Brain microvascular endothelial cell (primary cell): ENCODE results near the gene LHX5.
A peak's percentile ranks its signal among the peaks of the same experiment; 100 is the strongest.

Experiments used
- DNase-seq: peaks from one replicate; pipeline ENCODE4 v3.0.0-alpha.2; 2020
- H3K27ac ChIP-seq: fragments of 250-450 bp; sonication (Bioruptor Pico); 2 replicates; pipeline ENCODE4 v1.5.1; 2020; ENCODE audit warnings: mild to moderate bottlenecking, moderate library complexity
- H3K27me3 ChIP-seq: fragments of 250-450 bp; sonication (Bioruptor Pico); replicated peaks from 2 replicates; pipeline ENCODE4 v1.5.1; 2020; ENCODE audit warnings: mild to moderate bottlenecking
- H3K36me3 ChIP-seq: fragments of 250-450 bp; sonication (Bioruptor Pico); replicated peaks from 2 replicates; pipeline ENCODE4 v1.5.1; 2020; ENCODE audit warnings: mild to moderate bottlenecking
- H3K4me3 ChIP-seq: 2 replicates; pipeline ENCODE4 v1.5.1; 2011; ENCODE audit warnings: low read depth, mild to moderate bottlenecking, control low read depth, low read length, moderate library complexity
- CTCF ChIP-seq: IDR thresholded peaks from 2 replicates; pipeline ENCODE4 v1.5.1; 2011; ENCODE audit warnings: low read depth, mild to moderate bottlenecking, moderate library complexity, low read length, control low read depth, inconsistent platforms; ENCODE audit errors: missing control alignments
- in situ Hi-C: cut with HindIII; loops from 2 replicates; pipeline ENCODE4 v1.10.0; 2017; ENCODE audit warnings: low sequenced_read_pairs, low pct_ligation_motif_present

LHX5 gene

DNA sequence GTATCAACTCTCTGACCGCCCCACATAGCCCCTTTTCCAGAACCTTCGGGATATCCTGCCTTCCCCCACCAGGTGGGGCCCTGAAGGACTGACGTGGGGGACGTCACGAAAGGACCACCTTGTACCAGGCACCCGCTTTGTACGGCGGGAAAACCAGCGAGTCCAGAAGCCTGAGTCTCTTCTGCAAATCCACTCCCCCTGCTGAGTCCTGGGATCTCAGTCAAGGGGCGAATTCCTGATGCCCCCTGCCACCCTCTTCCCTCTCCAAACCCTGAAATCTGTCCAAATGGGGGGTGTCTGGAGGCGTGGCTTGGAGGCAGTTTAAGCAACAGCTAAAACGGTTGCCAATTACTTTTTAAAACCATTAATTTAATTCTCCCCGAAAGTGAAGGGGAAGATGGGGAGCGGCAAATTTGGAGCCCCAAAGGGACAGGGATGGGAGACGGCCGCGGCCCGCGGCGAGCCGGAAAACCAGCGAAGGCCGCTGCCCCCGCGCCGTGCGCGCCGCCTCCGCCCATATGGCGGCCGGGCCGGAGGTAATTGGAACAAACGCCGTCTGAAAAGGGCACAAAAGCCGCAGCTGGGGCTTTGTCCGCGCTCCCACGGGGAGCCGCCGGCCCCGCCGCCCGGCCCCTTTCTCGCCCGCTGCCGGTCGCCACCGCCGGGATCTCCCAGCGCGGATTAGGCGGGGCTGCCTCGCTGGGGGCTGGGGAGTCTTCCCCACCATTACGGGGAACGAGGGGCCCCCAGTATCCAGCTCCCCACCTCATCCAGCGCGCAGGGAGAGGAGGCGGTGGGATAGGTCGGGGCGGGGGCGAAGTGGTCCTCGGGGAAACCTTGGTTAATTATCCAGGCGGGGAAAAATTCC, 6.6 kb downstream of the LHX5 start:
- no peak overlapping the region for H3K4me3 ChIP-seq
- no peak for DNase-seq
- no peaks in the 10 kb centered on the region for H3K36me3 ChIP-seq
- H3K27ac ChIP-seq: no peak overlapping the region
- H3K27me3 ChIP-seq: peaks cover 79% of the 10 kb centered on the region
- TF ChIP-seq CTCF: no peak
- in situ Hi-C loops: no loop called here

- DNase-seq: no peak
- Histone ChIP-seq H3K27me3 (peaks cover 73% of the 10 kb centered on the region), H3K4me3 (no peak overlapping the region), H3K36me3 (no peaks in the 10 kb centered on the region), H3K27ac (no peak overlapping the region)
- in situ Hi-C loops: no loop called here
- no peak for TF ChIP-seq CTCF
These were observed 7.3 kb downstream of the LHX5 start for GRCh38 chr12:113464452-113464775.

DNA sequence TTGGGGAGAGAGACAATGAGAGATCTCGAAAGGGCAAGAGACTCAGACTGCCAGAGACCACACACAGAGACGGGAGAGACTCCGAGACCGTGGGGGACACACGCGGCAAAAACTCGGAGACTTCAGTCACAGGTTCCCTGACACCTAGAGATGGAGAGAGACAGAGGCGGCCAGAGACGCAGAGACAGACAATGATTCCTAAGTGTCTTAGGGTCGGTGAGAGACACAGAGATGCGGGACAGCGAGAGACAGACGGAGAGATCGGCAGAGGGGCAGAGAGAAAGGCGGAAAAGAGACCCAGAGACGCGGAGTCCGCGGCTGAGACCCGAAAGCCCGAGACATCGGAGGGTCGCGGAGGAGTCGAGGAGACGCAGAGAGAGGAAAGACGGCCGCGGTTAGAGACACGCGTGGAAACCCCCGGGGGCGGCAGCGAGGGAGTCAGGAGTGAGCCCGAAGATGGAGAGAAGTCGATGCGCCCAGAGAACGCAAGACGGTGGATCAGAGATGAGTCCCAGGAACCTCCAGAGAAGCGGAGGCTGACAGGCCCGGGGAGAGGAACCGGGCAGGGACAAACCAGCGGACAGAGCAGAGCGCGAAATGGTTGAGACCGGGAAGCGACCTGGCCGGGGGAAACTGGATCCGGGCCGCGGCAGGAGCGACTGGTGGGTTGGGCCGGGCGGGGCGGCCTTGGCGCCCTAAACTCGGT, 7.8 kb downstream of the LHX5 start:
- Histone ChIP-seq H3K4me3 (no peak overlapping the region), H3K27me3 (peaks cover 70% of the 10 kb centered on the region), H3K27ac (no peak overlapping the region), H3K36me3 (no peaks in the 10 kb centered on the region)
- no peak for DNase-seq
- TF ChIP-seq CTCF: no peak
- in situ Hi-C loops: no loop called here

DNA sequence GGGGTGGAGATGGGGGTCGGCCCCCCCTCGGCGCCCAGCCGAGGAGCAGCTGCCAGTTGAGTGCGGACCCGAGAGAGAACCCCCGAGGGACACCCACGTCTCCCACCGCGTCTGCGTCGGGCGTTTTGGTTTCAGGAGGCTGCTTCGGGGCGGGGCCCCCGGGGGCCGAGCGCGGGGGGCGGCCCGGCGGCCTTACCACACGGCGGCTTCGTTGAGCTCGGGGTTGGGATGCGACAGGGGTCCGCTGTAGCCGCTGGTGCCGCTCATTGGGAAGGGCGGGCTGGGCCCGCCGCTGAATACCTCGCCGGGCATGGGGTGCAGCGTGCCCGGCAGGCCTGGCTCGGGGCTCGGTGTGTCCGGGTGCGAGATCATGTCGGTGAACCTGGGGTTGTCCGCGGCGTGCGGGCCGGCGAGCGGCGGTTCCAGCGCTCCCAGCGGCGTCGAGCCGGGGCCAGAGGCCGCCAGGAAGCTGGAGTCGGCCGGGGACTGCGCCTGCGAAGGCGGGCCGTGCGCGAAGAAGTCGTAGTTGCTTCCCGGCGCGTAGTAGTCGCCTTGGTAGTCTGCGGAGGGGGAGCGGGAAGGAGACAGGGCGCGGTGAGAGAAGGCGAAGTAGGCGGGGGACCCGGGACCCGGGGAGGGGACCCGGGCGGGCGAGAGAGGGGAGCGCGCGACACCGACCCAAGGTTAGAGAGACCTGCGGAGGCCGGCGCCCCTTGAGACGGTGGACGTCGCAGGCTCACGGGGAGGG, 8.5 kb downstream of the LHX5 start:
- TF ChIP-seq CTCF: no peak
- DNase-seq: no peak
- no peaks in the 10 kb centered on the region for H3K36me3 ChIP-seq
- in situ Hi-C loops: no loop called here
- H3K27ac ChIP-seq: no peak overlapping the region
- peaks cover 67% of the 10 kb centered on the region for H3K27me3 ChIP-seq
- no peak overlapping the region for H3K4me3 ChIP-seq

GRCh38 chr12:113462117-113462774, 9.4 kb downstream of the LHX5 start:
- TF ChIP-seq CTCF: peak; percentile 96
- no peak overlapping the region for H3K4me3 ChIP-seq
- H3K27me3 ChIP-seq: peaks cover 61% of the 10 kb centered on the region
- in situ Hi-C loops: no loop called here
- no peaks in the 10 kb centered on the region for H3K36me3 ChIP-seq
- H3K27ac ChIP-seq: no peak overlapping the region
- peak; percentile 56 for DNase-seq
